Jurkat, Clone E6-1 (cell line): ENCODE measurements around the gene NUCB1.

ENCODE experiments used
- DNase-seq: peaks from one replicate; pipeline ENCODE4 v3.0.0-alpha.2; 2011; ENCODE audit warnings: low read depth, low spot score
- H3K4me3 ChIP-seq: 2 replicates; pipeline ENCODE4 v1.5.1; 2011; ENCODE audit warnings: mild to moderate bottlenecking, low read length, control low read depth, moderate library complexity

Gene NUCB1

DNA sequence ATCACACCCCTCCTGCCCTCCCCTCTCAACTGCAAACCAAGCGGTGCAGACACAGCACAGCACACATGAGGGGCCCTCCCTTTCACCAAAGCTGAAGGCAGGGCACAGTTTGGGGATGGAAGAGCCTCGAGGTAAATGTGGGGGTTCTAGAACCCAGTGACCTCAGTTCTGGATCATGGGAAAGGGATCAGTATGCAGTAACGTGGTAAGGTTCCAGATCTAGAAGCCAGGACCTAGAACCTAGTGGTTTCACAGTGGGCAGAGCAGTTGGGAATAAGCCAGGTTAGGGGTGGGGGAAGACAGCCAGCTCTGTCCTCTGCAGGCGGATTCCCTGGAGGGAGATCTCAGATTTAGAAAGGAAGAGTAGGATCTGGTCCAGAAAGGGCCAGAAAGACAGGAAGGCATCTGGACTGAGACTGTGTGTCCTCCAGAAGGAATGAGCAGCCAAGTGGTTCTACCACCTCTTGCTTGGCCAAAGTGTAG, 68.1 kb downstream of the NUCB1 start:
- no peak overlapping the region for H3K4me3 ChIP-seq
- DNase-seq = no peak

- no peak overlapping the region for H3K4me3 ChIP-seq
- no peak for DNase-seq
These were observed 68.7 kb downstream of the NUCB1 start for GRCh38 chr19:48968813-48969218.

DNA sequence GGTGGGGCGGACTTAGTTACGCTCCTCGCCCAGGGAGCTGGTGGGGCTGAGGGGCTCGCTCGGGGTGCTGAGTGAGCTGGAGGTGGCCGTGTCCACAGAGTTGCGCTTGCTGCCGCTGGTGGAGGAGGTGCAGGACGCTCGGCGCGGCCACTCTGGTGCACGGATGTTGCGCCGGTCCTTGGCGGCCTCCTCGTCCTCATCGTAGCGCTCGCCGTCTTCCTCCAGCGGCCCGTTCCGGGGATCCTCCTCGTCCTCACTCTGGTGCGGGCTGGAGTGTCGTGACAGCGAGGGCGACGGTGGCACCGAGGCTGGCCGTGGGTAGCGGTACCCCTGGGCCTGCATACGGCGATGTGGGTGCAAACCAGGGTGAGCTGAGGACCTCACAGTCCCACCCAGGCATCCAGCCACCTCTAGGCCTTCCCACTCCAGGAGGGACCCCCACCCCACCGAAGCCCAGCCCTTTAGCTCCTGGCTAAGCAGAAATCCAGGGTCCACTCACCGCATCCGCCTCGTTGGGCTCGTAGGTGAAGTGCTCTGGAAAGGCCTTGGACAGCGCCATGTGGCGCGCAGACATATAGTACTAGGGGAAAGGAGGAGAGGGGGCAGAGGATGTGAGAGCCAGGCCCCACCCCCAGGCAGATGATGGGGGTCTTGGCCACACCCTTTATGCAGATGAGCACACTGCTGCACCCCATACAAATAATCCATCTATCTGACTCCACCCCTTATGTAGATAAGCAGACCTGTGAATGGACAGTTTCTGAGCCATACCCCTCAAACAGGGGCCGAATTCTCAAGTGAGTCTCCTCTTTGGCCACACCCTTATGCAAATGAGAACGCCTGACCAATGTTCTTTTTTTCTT, 69.4 kb downstream of the NUCB1 start:
- DNase-seq = peak; percentile 85
- no peak overlapping the region for H3K4me3 ChIP-seq

DNA sequence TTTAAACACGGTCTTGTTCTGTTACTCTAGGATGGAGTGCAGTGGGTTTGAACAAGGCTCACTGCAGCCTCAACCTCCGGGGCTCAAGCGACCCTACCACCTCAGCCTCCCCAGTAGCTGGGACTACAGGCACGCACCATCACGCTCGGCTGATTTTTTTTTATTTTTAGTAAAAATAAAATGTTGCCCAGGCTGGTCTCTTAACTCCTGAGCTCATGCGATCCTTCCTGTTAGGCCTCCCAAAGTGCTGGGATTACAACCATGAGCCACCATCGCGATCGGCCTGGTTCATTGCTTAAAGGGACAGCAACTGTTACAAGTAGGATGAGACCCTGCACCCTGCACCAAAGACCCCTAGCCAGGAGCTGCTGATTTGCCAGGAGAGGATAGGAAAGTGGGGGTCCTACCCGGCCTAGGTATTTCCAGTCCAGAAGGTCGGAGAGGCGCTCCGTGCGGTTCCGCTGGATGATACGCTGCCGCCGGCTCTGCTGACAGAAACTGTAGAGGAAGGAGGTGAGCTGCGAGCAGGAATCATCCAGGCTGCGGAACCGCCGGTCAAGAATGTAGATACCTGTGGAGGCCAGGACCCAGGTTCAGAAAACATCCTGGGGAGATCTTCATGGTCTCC, 70.1 kb downstream of the NUCB1 start:
- no peak for DNase-seq
- H3K4me3 ChIP-seq = no peak overlapping the region

GRCh38 chr19:48970923-48971395, 70.8 kb downstream of the NUCB1 start:
- H3K4me3 ChIP-seq = no peak overlapping the region
- peak; percentile 70 for DNase-seq
